H9 (cell line): ENCODE measurements around the gene ABR. TPM values are rescaled to one million over a fixed set of nuclear protein-coding genes. Genes with fewer than 3 reads are reported as not detected.

Experiments
- DNase-seq: peaks from one replicate; pipeline ENCODE4 v3.0.0-alpha.2; 2017
- H2AFZ ChIP-seq: one replicate; pipeline ENCODE4 v1.6.1; 2013; ENCODE audit warnings: mild to moderate bottlenecking, low read length, control low read depth, moderate library complexity
- H2AK5ac ChIP-seq: 2 replicates; pipeline ENCODE4 v1.6.1; 2013; ENCODE audit warnings: low read length, control low read depth, mixed read lengths; ENCODE audit not compliant: insufficient read length
- H2BK120ac ChIP-seq: one replicate; pipeline ENCODE4 v1.6.1; 2013; ENCODE audit warnings: low read depth, mild to moderate bottlenecking, low read length, control low read depth, inconsistent platforms; ENCODE audit not compliant: poor library complexity, severe bottlenecking
- H2BK12ac ChIP-seq: 2 replicates; pipeline ENCODE4 v1.6.1; 2013; ENCODE audit warnings: low read length, control low read depth, mixed read lengths, low read depth; ENCODE audit not compliant: insufficient read length
- H2BK15ac ChIP-seq: 2 replicates; pipeline ENCODE4 v1.6.1; 2013; ENCODE audit warnings: low read depth, low read length, control low read depth
- H2BK20ac ChIP-seq: one replicate; pipeline ENCODE4 v1.6.1; 2013; ENCODE audit warnings: low read depth, mild to moderate bottlenecking, low read length, control low read depth, inconsistent platforms; ENCODE audit not compliant: poor library complexity, severe bottlenecking
- H2BK5ac ChIP-seq: 2 replicates; pipeline ENCODE4 v1.6.1; 2013; ENCODE audit warnings: low read length, control low read depth, mixed read lengths; ENCODE audit not compliant: insufficient read length
- H3K14ac ChIP-seq: 2 replicates; pipeline ENCODE4 v1.6.1; 2013; ENCODE audit warnings: low read length, control low read depth; ENCODE audit not compliant: insufficient read depth
- H3K18ac ChIP-seq: 2 replicates; pipeline ENCODE4 v1.6.1; 2013; ENCODE audit warnings: low read depth, mild to moderate bottlenecking, mixed read lengths, low read length, control low read depth; ENCODE audit not compliant: insufficient read length
- H3K23ac ChIP-seq: 2 replicates; pipeline ENCODE4 v1.6.1; 2013; ENCODE audit warnings: low read length, control low read depth, mixed read lengths, low read depth; ENCODE audit not compliant: insufficient read length
- H3K23me2 ChIP-seq: 2 replicates; pipeline ENCODE4 v1.6.1; 2013; ENCODE audit warnings: low read depth, mild to moderate bottlenecking, mixed read lengths, low read length, control low read depth; ENCODE audit not compliant: insufficient read length, poor library complexity, severe bottlenecking
- H3K27ac ChIP-seq: 2 replicates; pipeline ENCODE4 v1.5.1; 2013; ENCODE audit warnings: low read length, control low read depth, mixed read lengths, low read depth; ENCODE audit not compliant: insufficient read length
- H3K27me3 ChIP-seq: 2 replicates; pipeline ENCODE4 v1.6.1; 2013; ENCODE audit warnings: low read length, control low read depth, inconsistent platforms; ENCODE audit not compliant: insufficient read depth
- H3K4ac ChIP-seq: 2 replicates; pipeline ENCODE4 v1.6.1; 2013; ENCODE audit warnings: low read depth, mild to moderate bottlenecking, control low read depth, inconsistent platforms, low read length, moderate library complexity
- H3K4me1 ChIP-seq: 2 replicates; pipeline ENCODE4 v1.6.1; 2013; ENCODE audit warnings: low read length, control low read depth, inconsistent platforms; ENCODE audit not compliant: insufficient read depth
- H3K4me2 ChIP-seq: 2 replicates; pipeline ENCODE4 v1.6.1; 2013; ENCODE audit warnings: low read length, control low read depth, mixed read lengths; ENCODE audit not compliant: insufficient read length, insufficient read depth
- H3K56ac ChIP-seq: 2 replicates; pipeline ENCODE4 v1.6.1; 2013; ENCODE audit warnings: low read depth, mild to moderate bottlenecking, mixed read lengths, low read length, control low read depth; ENCODE audit not compliant: insufficient read length
- H3K79me1 ChIP-seq: 2 replicates; pipeline ENCODE4 v1.6.1; 2013; ENCODE audit warnings: low read depth, mild to moderate bottlenecking, moderate library complexity, low read length, control low read depth, inconsistent platforms; ENCODE audit not compliant: insufficient read depth, poor library complexity, severe bottlenecking
- H3K79me2 ChIP-seq: 2 replicates; pipeline ENCODE4 v1.6.1; 2013; ENCODE audit warnings: low read length, control low read depth, inconsistent platforms; ENCODE audit not compliant: insufficient read depth
- H3K9ac ChIP-seq: 2 replicates; pipeline ENCODE4 v1.6.1; 2013; ENCODE audit warnings: low read length, control low read depth, mixed read lengths; ENCODE audit not compliant: insufficient read length; ENCODE audit errors: extremely low read depth
- H3K9me3 ChIP-seq: one replicate; pipeline ENCODE4 v1.6.1; 2013; ENCODE audit warnings: low read depth, low read length, inconsistent platforms; ENCODE audit not compliant: control insufficient read depth
- H3T11ph ChIP-seq: one replicate; pipeline ENCODE4 v1.6.1; 2013; ENCODE audit warnings: mild to moderate bottlenecking, low read length, control low read depth, inconsistent platforms
- H4K20me1 ChIP-seq: one replicate; pipeline ENCODE4 v1.6.1; 2013; ENCODE audit not compliant: control insufficient read depth, insufficient read length, insufficient read depth
- H4K5ac ChIP-seq: 2 replicates; pipeline ENCODE4 v1.6.1; 2013; ENCODE audit warnings: low read depth, mild to moderate bottlenecking, mixed read lengths, low read length, control low read depth; ENCODE audit not compliant: insufficient read length
- H4K8ac ChIP-seq: replicated peaks from 2 replicates; pipeline ENCODE4 v1.6.1; 2013; ENCODE audit warnings: low read length, control low read depth, mixed read lengths, low read depth; ENCODE audit not compliant: insufficient read length
- H4K91ac ChIP-seq: 2 replicates; pipeline ENCODE4 v1.6.1; 2013; ENCODE audit warnings: low read depth, mild to moderate bottlenecking, moderate library complexity, mixed read lengths, low read length, control low read depth; ENCODE audit not compliant: insufficient read length
- H3K27ac Mint-ChIP-seq, 3 experiments: 2 replicates in 2 of 3; 3 replicates in 1 of 3; pipeline ENCODE4 v1.8.0; 2020 to 2021; ENCODE audit warnings: mixed read lengths in 3 of 3, mild to moderate bottlenecking in 1 of 3, moderate library complexity in 1 of 3
- H3K27me3 Mint-ChIP-seq: 2 replicates; pipeline ENCODE4 v1.8.0; 2021; ENCODE audit warnings: low read depth, mild to moderate bottlenecking, moderate library complexity, mixed read lengths
- H3K36me3 Mint-ChIP-seq, 3 experiments: 2 replicates in 2 of 3; 3 replicates in 1 of 3; pipeline ENCODE4 v1.8.0; 2020 to 2021; ENCODE audit warnings: low read depth in 3 of 3, mixed read lengths in 3 of 3; ENCODE audit not compliant: insufficient read depth in 1 of 3
- H3K4me1 Mint-ChIP-seq, 2 experiments: 2 replicates each; pipeline ENCODE4 v1.8.0; 2020; ENCODE audit warnings: mixed read lengths in 2 of 2
- H3K4me3 Mint-ChIP-seq, 2 experiments: 2 replicates in 1 of 2; 3 replicates in 1 of 2; pipeline ENCODE4 v1.8.0; 2020 to 2021; ENCODE audit warnings: mild to moderate bottlenecking in 2 of 2, mixed read lengths in 2 of 2, moderate library complexity in 1 of 2
- H3K9me3 Mint-ChIP-seq, 2 experiments: 2 replicates in 1 of 2; 3 replicates in 1 of 2; pipeline ENCODE4 v1.8.0; 2020; ENCODE audit warnings: mild to moderate bottlenecking in 2 of 2, mixed read lengths in 2 of 2, moderate library complexity in 1 of 2
- WGBS: extraction: QIAGEN DNeasy Blood & Tissue Kit; methylation state at CpG from one replicate; pipeline ENCODE4 v1.1.7; 2013; ENCODE audit warnings: missing lambda C conversion rate, low lambda C conversion rate, mixed read lengths; ENCODE audit not compliant: insufficient read length; ENCODE audit errors: extremely low coverage; 5-methylcytosine and 5-hydroxymethylcytosine counted together
- total RNA-seq: library from RNA; stranded (reverse); gene quantifications from 2 replicates; pipeline ENCODE4 v1.2.1, GENCODE V29; 2021
- TF ChIP-seq, protein P1 (sequence below): fragments of 200-600 bp; sonication (generic); conservative IDR thresholded peaks from 3 replicates; pipeline ENCODE4 v1.8.0; 2021; ENCODE audit warnings: antibody characterized with exemption, mild to moderate bottlenecking

ABR gene
- total RNA-seq, 1 experiment from 2014 or later: 34.7 TPM

DNA sequence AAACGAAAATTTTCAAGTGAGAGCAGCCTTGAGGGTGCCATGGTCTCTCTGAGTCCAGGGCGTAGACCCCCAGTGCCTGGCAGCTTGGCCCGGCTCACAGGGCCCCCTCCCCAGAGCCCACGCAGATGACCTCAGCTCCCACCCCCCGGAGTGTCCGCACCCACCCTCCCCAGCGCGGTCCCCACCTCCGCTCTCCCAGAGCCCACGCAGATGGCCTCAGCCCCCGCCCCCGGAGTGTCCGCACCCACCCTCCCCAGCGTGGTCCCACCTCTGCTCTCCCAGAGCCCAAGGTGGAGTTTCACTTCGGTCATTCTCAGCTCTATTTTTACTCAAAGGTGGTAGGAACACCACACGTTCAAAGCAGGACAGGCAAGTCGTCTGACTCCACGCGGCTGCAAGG, 13.9 kb downstream of the ABR start:
- no peak overlapping the region for H3K23ac ChIP-seq
- H3K79me1 ChIP-seq: no peaks in the 10 kb centered on the region
- no peaks in the 10 kb centered on the region for H3K4me1 ChIP-seq
- Mint-ChIP-seq H3K4me1 (peaks cover 3 to 4% of the 10 kb centered on the region in 2 experiments; a peak in 3 of 4 replicates), H3K9me3 (no peaks in the 10 kb centered on the region), H3K27me3 (peaks cover 2% of the 10 kb centered on the region), H3K4me3 (no peak overlapping the region), H3K27ac (no peak overlapping the region), H3K36me3 (peaks cover 0 to 4% (median 3%) of the 10 kb centered on the region in 3 experiments; a peak in 2 of 7 replicates)
- H3K56ac ChIP-seq: no peak overlapping the region
- no peak overlapping the region for H2AFZ ChIP-seq
- no peak overlapping the region for H2BK20ac ChIP-seq
- no peak overlapping the region for H4K5ac ChIP-seq
- no peak overlapping the region for H3K4me2 ChIP-seq
- no peak overlapping the region for H2BK5ac ChIP-seq
- H3K27me3 ChIP-seq: no peaks in the 10 kb centered on the region
- no peaks in the 10 kb centered on the region for H3K79me2 ChIP-seq
- no peak overlapping the region for H2BK15ac ChIP-seq
- no peak overlapping the region for H2AK5ac ChIP-seq
- H3K9ac ChIP-seq: no peak overlapping the region
- H3K14ac ChIP-seq: no peak overlapping the region
- TF ChIP-seq, protein P1, sequence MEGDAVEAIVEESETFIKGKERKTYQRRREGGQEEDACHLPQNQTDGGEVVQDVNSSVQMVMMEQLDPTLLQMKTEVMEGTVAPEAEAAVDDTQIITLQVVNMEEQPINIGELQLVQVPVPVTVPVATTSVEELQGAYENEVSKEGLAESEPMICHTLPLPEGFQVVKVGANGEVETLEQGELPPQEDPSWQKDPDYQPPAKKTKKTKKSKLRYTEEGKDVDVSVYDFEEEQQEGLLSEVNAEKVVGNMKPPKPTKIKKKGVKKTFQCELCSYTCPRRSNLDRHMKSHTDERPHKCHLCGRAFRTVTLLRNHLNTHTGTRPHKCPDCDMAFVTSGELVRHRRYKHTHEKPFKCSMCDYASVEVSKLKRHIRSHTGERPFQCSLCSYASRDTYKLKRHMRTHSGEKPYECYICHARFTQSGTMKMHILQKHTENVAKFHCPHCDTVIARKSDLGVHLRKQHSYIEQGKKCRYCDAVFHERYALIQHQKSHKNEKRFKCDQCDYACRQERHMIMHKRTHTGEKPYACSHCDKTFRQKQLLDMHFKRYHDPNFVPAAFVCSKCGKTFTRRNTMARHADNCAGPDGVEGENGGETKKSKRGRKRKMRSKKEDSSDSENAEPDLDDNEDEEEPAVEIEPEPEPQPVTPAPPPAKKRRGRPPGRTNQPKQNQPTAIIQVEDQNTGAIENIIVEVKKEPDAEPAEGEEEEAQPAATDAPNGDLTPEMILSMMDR: no peak
- no CpG with 5 or more reads among the region's 19 CpGs for WGBS
- H2BK12ac ChIP-seq: no peak overlapping the region
- no peaks in the 10 kb centered on the region for H3K23me2 ChIP-seq
- DNase-seq: no peak
- no peak overlapping the region for H3K18ac ChIP-seq
- no peak overlapping the region for H3T11ph ChIP-seq
- no peaks in the 10 kb centered on the region for H4K20me1 ChIP-seq
- H2BK120ac ChIP-seq: no peak overlapping the region
- H3K9me3 ChIP-seq: no peaks in the 10 kb centered on the region
- H3K27ac ChIP-seq: no peak overlapping the region
- H3K4ac ChIP-seq: no peak overlapping the region
- H4K8ac ChIP-seq: no peak overlapping the region
- H4K91ac ChIP-seq: no peak overlapping the region
